Breast epithelium (tissue), 3 donors: ENCODE results near the gene RERE.

Source experiments
- POLR2A ChIP-seq: fragments of 450-650 bp; IDR thresholded peaks from one replicate; pipeline ENCODE4 v1.6.1; 2016; ENCODE audit warnings: antibody characterized with exemption, mild to moderate bottlenecking, moderate library complexity
- POLR2AphosphoS5 ChIP-seq, 3 donors: sonication (generic); formaldehyde crosslinking; IDR thresholded peaks; one replicate each; pipeline ENCODE4 v1.6.1; 2017; ENCODE audit warnings: antibody characterized with exemption in 3 of 3
- TF ChIP-seq, protein P1 (sequence below), 3 donors: fragments of 450-650 bp; IDR thresholded peaks; one replicate each; pipeline ENCODE4 v1.5.1; 2016 to 2017; ENCODE audit warnings: antibody characterized with exemption in 3 of 3, mild to moderate bottlenecking in 3 of 3, moderate library complexity in 3 of 3

DNA sequence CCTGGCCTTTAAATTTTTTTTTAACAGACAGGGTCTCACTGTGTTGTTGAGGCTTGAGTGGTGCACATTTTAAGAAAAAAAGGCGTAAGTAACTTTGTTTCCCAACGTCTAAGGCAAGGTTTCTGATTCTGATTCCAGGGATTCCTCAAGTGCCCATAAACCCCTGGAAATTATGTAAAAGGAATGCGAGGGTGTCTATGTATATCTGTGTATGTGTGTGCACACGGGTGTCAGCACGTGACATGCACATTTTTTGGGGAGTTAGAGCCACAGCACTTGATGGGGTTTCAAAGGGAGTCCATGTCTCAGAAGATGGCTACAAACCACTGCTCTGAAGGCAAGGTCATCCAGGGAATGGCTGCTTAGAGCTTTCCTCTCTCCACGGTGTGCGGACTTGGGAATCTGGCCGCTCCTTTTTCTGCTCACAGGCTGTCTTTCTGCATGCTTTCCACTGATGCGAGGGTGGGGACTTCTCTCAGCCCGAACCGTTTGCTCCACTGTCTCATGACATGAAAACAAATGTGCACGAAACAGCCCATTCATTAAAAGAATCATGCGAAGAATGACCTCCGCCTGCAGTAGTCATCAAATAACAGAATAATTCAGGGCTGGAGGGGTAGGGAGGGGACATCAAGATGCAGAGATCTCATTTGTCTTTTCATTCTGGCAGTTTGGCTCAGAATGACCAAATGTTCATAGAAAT, 18.7 kb upstream of the RERE start:
- TF ChIP-seq, protein P1, sequence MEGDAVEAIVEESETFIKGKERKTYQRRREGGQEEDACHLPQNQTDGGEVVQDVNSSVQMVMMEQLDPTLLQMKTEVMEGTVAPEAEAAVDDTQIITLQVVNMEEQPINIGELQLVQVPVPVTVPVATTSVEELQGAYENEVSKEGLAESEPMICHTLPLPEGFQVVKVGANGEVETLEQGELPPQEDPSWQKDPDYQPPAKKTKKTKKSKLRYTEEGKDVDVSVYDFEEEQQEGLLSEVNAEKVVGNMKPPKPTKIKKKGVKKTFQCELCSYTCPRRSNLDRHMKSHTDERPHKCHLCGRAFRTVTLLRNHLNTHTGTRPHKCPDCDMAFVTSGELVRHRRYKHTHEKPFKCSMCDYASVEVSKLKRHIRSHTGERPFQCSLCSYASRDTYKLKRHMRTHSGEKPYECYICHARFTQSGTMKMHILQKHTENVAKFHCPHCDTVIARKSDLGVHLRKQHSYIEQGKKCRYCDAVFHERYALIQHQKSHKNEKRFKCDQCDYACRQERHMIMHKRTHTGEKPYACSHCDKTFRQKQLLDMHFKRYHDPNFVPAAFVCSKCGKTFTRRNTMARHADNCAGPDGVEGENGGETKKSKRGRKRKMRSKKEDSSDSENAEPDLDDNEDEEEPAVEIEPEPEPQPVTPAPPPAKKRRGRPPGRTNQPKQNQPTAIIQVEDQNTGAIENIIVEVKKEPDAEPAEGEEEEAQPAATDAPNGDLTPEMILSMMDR (IDR thresholded peaks at IDR 0.05): no peak
- TF ChIP-seq POLR2A (no peak), POLR2AphosphoS5 (IDR thresholded peaks at IDR 0.05) (no peak)
